Neural cell (in vitro differentiated cells): ENCODE data around the gene RELT. TPM values are rescaled to one million over a fixed set of nuclear protein-coding genes. Genes with fewer than 3 reads are reported as not detected.
A peak's percentile ranks its signal among the peaks of the same experiment; 100 is the strongest.

ENCODE experiments used
- H2AFZ ChIP-seq: fragments of 200-600, 300-800 bp; sonication (generic), shearing (Covaris generic); 2 replicates; pipeline ENCODE4 v1.6.0; 2014; ENCODE audit warnings: low read depth, mild to moderate bottlenecking, antibody characterized with exemption, low read length, moderate library complexity
- H3F3A ChIP-seq: fragments of 200-600 bp; shearing (Covaris generic); 2 replicates; pipeline ENCODE4 v1.6.1; 2016; ENCODE audit warnings: mild to moderate bottlenecking, moderate library complexity, mixed read lengths, antibody characterized with exemption, low read length; ENCODE audit not compliant: insufficient read depth, poor library complexity, severe bottlenecking
- H3K27ac ChIP-seq: fragments of 200-600, 300-800 bp; sonication (generic), shearing (Covaris generic); 2 replicates; pipeline ENCODE4 v1.5.1; 2014; ENCODE audit warnings: mild to moderate bottlenecking, low read length, moderate library complexity
- H3K27me3 ChIP-seq: fragments of 300-800, 200-600 bp; sonication (generic), shearing (Covaris generic); 2 replicates; pipeline ENCODE4 v1.6.0; 2014; ENCODE audit warnings: mild to moderate bottlenecking, low read depth, low read length, moderate library complexity; ENCODE audit not compliant: insufficient read depth
- H3K36me3 ChIP-seq: fragments of 300-800, 200-600 bp; sonication (generic), shearing (Covaris generic); 2 replicates; pipeline ENCODE4 v1.5.1; 2014; ENCODE audit warnings: mild to moderate bottlenecking, antibody characterized with exemption, low read length, moderate library complexity; ENCODE audit not compliant: insufficient read depth
- H3K4me2 ChIP-seq: fragments of 300-800, 200-600 bp; sonication (generic), shearing (Covaris generic); 2 replicates; pipeline ENCODE4 v1.6.0; 2014; ENCODE audit warnings: mild to moderate bottlenecking, low read length
- H3K4me3 ChIP-seq: fragments of 300-800, 200-600 bp; sonication (generic), shearing (Covaris generic); 2 replicates; pipeline ENCODE4 v1.5.1; 2014; ENCODE audit warnings: mild to moderate bottlenecking, low read length, moderate library complexity
- H3K79me2 ChIP-seq: fragments of 200-600 bp; shearing (Covaris generic); replicated peaks from 2 replicates; pipeline ENCODE4 v1.6.0; 2014; ENCODE audit warnings: mild to moderate bottlenecking, low read length, moderate library complexity; ENCODE audit not compliant: insufficient read depth
- H3K9ac ChIP-seq: fragments of 300-800, 200-600 bp; sonication (generic), shearing (Covaris generic); 2 replicates; pipeline ENCODE4 v1.6.1; 2016; ENCODE audit warnings: mild to moderate bottlenecking, low read length, mixed read lengths
- H3K9me2 ChIP-seq: fragments of 200-600 bp; shearing (Covaris generic); 2 replicates; pipeline ENCODE4 v1.6.1; 2016; ENCODE audit warnings: mild to moderate bottlenecking, low read length, mixed read lengths; ENCODE audit not compliant: insufficient read depth
- H3K9me3 ChIP-seq: fragments of 200-600, 300-800 bp; sonication (generic), shearing (Covaris generic); 2 replicates; pipeline ENCODE4 v1.6.1; 2016; ENCODE audit warnings: mild to moderate bottlenecking, mixed run types, low read length, moderate library complexity, mixed read lengths
- H4K20me1 ChIP-seq: fragments of 200-600 bp; shearing (Covaris generic); 2 replicates; pipeline ENCODE4 v1.6.1; 2016; ENCODE audit warnings: mild to moderate bottlenecking, mixed run types; ENCODE audit not compliant: insufficient read depth
- EP300 ChIP-seq: fragments of 450-650 bp; conservative IDR thresholded peaks from 2 replicates; pipeline ENCODE4 v1.6.1; 2014; ENCODE audit warnings: antibody characterized with exemption, mild to moderate bottlenecking, moderate library complexity; ENCODE audit not compliant: poor library complexity, severe bottlenecking
- EZH2 ChIP-seq: fragments of 200-600, 300-800 bp; shearing (Covaris generic), sonication (generic); IDR thresholded peaks from 2 replicates; pipeline ENCODE4 v1.6.1; 2014; ENCODE audit warnings: antibody characterized with exemption, low read length, borderline replicate concordance, mild to moderate bottlenecking; ENCODE audit not compliant: insufficient read depth, poor library complexity, severe bottlenecking
- MXI1 ChIP-seq: fragments of 450-650 bp; conservative IDR thresholded peaks from 2 replicates; pipeline ENCODE4 v1.6.1; 2014; ENCODE audit warnings: antibody characterized with exemption, mild to moderate bottlenecking; ENCODE audit not compliant: poor library complexity, severe bottlenecking
- POLR2AphosphoS5 ChIP-seq: IDR thresholded peaks from 2 replicates; pipeline ENCODE4 v1.6.1; 2012
- RAD21 ChIP-seq: fragments of 450-650 bp; conservative IDR thresholded peaks from 2 replicates; pipeline ENCODE4 v1.6.1; 2014; ENCODE audit warnings: antibody characterized with exemption, mild to moderate bottlenecking, moderate library complexity
- REST ChIP-seq: IDR thresholded peaks from 2 replicates; pipeline ENCODE4 v1.6.1; 2012; ENCODE audit warnings: borderline replicate concordance
- SMC3 ChIP-seq: fragments of 450-650 bp; conservative IDR thresholded peaks from 2 replicates; pipeline ENCODE4 v1.6.1; 2014; ENCODE audit warnings: antibody characterized with exemption, mild to moderate bottlenecking, moderate library complexity; ENCODE audit not compliant: poor library complexity
- TAF1 ChIP-seq: IDR thresholded peaks from 2 replicates; pipeline ENCODE4 v1.6.1; 2012; ENCODE audit warnings: low read depth
- polyA plus RNA-seq: library from polyadenylated mRNA; depleted of rRNA; stranded (reverse); fragments of >200 nt; gene quantifications from 2 replicates; pipeline ENCODE4 v1.2.3, GENCODE V29; 2014
- TF ChIP-seq, protein P1 (sequence below): fragments of 450-650 bp; IDR thresholded peaks from 2 replicates; pipeline ENCODE4 v1.5.1; 2014; ENCODE audit warnings: antibody characterized with exemption, mild to moderate bottlenecking, moderate library complexity; ENCODE audit not compliant: poor library complexity, severe bottlenecking

Gene RELT
- polyA plus RNA-seq, 1 donor from 2014 or later, result 12.4 TPM

GRCh38 chr11:73402834-73403185, 26.6 kb downstream of the RELT start:
- Histone ChIP-seq H3K9me2 (no peaks in the 10 kb centered on the region), H3K27me3 (no peaks in the 10 kb centered on the region), H3K79me2 (no peaks in the 10 kb centered on the region), H3K4me2 (no peak overlapping the region), H3K27ac (no peak overlapping the region), H3K9me3 (no peaks in the 10 kb centered on the region), H3F3A (no peaks in the 10 kb centered on the region), H3K9ac (no peak overlapping the region), H2AFZ (no peak overlapping the region), H4K20me1 (no peaks in the 10 kb centered on the region), H3K36me3 (peaks cover 9% of the 10 kb centered on the region), H3K4me3 (no peak overlapping the region)
- TF ChIP-seq EP300 (no peak), POLR2AphosphoS5 (no peak), SMC3 (no peak), RAD21 (no peak), TAF1 (no peak), REST (no peak), MXI1 (no peak), EZH2 (no peak)
- TF ChIP-seq, protein P1, sequence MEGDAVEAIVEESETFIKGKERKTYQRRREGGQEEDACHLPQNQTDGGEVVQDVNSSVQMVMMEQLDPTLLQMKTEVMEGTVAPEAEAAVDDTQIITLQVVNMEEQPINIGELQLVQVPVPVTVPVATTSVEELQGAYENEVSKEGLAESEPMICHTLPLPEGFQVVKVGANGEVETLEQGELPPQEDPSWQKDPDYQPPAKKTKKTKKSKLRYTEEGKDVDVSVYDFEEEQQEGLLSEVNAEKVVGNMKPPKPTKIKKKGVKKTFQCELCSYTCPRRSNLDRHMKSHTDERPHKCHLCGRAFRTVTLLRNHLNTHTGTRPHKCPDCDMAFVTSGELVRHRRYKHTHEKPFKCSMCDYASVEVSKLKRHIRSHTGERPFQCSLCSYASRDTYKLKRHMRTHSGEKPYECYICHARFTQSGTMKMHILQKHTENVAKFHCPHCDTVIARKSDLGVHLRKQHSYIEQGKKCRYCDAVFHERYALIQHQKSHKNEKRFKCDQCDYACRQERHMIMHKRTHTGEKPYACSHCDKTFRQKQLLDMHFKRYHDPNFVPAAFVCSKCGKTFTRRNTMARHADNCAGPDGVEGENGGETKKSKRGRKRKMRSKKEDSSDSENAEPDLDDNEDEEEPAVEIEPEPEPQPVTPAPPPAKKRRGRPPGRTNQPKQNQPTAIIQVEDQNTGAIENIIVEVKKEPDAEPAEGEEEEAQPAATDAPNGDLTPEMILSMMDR, result no peak

DNA sequence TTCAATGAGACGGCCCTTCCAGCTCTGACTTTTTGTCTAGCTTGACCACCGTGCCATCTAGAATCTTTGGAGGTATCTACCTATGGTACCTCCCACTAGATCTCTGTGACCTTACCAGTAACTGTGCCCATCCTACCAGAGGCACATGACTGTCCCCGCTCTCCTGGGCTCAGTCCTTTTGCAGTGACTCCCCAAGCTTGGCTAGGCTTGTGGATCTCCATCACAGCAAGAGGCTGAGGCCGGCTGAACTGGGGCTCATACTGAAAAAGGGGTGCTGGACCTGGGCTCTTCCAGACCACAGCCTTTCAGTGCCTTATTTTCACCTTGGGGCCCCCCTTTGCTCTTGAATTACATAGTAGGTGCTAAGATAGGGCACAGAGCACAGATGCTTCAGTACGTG, 27.3 kb downstream of the RELT start:
- no peak overlapping the region for H3K9ac ChIP-seq
- no peaks in the 10 kb centered on the region for H3K27me3 ChIP-seq
- H3K27ac ChIP-seq, result no peak overlapping the region
- H2AFZ ChIP-seq, result no peak overlapping the region
- H3K4me3 ChIP-seq, result no peak overlapping the region
- TF ChIP-seq, protein P1, result no peak
- TF ChIP-seq MXI1 (no peak), POLR2AphosphoS5 (peak; percentile 0), TAF1 (no peak), EP300 (no peak), REST (no peak), EZH2 (no peak)
- peaks cover 9% of the 10 kb centered on the region for H3K36me3 ChIP-seq
- H3K9me2 ChIP-seq, result no peaks in the 10 kb centered on the region
- no peak overlapping the region for H3K4me2 ChIP-seq
- H4K20me1 ChIP-seq, result no peaks in the 10 kb centered on the region
- H3F3A ChIP-seq, result no peaks in the 10 kb centered on the region
- H3K79me2 ChIP-seq, result no peaks in the 10 kb centered on the region
- no peaks in the 10 kb centered on the region for H3K9me3 ChIP-seq
